Measurements from ENCODE around the gene CFAP68.
"Not testable (repeated sequence)": the region's sequence is repeated elsewhere in the genome, so short reads cannot be mapped to it uniquely, and the experiment has no call there.

Gene CFAP68

DNA sequence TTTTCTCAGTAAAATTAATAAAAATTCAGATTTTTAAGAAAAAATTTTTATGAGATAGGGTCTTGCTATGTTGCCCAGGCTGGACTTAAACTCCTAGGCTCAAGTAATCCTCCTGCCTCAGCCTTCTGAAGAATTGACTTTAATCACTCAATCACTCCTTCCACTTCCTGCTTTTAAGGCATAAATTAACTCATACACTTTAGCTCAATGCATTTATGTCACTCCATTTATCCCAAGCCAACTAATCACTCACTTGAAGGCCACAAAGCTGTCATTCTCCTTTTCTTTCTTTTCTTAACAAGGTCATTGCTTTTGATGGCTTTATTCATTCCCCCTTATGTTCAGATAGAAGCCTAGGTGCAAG, 8.8 kb upstream of the CFAP68 start:
- no peak for DNase-seq (ENCODE audit: low read depth, low spot score)

DNA sequence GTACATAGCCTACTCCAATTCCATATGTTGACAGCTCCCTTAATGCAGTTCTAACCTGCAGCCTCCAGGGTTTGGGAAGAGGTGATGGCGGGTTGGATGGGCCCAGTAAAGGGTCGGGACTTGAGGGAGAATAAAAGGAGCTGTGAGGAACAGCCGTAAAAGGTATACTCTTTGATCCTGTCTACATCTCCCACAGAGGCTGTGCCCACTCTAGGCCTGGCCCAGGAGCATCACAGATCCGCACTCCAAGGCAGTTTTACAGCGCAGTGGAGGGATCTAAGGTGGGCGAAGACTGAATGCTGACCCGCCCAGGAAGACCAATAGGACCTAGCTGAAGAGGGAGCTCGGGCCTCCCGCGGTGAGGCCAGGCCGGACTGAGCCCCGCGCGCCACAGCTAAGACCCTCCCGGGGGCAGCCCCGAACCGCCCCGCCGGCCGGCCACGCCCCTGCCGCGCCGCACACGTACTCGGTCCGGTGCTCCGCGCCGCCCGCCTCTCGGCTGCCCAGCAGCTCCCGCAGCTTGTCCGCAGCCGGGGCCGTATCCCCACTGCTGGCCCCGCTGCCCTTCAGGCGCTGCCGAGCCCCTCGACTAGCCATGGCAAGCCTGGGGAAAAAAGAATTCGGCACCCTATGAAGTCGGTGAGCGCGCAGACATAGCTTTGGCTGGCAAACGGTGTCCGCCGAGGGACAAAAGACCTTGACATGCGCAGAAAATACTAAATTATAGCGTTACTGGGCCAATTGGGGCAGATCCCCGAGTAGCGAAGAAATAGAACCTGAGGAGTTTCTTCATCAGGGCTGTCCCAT, 8.3 kb upstream of the CFAP68 start, which contains the start of gene ALG9:
ALG9 (minus strand) TSS at position 696 of the 807 bp plus-strand sequence; CDS start at position 597, 99 bp downstream.
- peak; percentile 92 for DNase-seq (ENCODE audit: low read depth, low spot score)

DNA sequence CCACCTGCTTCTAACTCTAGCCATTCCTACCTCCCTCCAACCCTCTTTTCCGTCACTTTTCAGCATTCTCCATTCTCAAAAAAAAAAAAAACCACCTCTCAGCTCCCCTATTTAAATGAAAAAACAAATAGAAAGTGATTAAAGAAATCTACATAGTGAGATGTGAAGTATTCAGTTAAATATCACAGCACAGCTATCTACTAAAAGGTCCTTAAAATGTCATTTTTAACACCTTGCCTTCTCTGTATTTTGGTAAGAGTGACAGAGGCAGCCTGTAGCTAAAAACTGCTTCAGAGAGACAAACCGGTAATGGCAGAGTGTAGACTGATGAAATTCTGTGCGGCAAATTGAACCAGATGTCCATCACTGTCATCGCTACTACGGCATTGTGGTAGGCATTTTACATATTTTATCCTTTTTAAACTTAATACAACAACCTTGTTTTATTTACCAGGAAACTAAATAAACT, 7.6 kb upstream of the CFAP68 start:
- no peak for DNase-seq (ENCODE audit: low read depth, low spot score)

DNA sequence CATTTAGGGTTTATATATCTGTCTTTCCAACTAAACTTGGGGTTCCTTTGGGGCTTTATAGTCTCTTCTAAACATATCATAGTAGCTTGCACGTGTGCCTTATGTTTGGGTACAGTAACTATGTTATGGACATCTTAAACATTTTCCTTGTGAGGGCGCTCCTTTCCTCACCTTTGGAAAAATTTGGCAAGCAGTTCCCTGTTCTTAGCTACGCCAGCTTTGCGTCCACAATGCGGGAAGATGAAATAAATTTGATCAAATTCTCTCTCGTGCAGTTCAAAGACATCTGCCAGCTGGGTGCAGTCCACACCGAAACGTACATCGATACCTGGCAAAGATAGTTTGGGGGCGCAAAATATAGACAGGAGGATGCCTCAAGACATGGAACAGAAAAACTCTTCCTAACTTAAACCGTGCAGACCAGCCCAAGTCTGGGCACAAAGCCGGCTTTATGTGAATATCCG, 924 bp upstream of the CFAP68 start:
- DNase-seq (ENCODE audit: low read depth, low spot score) = no peak

DNA sequence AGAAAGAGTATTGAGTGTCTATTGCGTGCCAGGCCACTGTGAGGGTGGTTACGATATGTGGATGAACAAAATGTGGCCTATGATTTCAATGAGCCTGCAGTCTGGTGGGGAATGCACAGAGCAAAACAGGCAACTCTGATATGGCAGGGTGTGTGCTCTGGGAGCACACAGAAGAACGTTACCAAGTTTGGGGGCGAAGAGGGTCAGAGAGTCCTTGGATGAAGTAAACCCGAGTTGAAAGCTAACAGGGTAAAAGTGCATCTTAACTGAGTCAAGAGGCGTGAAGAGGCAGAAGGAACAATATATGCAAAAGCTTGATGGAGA, 258 bp downstream of the CFAP68 start:
- DNase-seq (ENCODE audit: low read depth, low spot score) = no peak

DNA sequence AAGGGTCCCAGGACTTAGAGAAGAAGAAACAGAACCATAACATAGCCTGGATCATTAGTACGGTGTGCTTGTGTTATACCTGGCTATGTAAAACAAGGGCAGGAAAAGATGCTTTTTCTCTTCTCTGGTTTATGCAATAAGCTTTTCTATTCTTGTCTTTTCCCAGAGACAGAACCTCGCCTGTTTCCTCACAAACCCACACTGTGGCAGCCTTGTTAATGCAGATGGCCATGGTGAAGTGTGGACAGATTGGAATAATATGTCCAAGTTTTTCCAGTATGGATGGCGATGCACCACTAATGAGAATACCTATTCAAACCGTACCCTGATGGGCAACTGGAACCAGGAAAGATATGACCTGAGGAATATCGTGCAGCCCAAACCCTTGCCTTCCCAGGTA, 2.9 kb downstream of the CFAP68 start:
- no peak for DNase-seq (ENCODE audit: low read depth, low spot score)

DNA sequence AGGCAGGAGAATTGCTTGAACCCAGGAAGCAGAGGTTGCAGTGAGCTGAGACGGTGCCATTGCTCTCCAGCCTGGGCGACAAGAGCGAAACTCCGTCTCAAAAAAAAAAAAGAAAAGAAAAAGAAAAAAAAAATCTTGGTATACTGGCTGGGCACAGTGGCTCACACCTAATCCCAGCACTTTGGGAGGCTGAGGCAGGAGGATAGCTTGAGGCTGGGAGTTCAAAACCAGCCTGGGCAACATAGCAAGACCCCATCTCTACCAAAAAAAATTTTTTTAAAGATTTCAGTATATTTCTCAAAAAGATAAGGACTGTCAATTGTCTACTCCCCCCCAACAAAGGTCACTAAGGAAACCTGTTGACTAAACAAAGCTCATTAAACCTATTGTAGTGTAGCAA, 5.7 kb downstream of the CFAP68 start:
- DNase-seq (ENCODE audit: low read depth, low spot score) = not testable (repeated sequence)

DNA sequence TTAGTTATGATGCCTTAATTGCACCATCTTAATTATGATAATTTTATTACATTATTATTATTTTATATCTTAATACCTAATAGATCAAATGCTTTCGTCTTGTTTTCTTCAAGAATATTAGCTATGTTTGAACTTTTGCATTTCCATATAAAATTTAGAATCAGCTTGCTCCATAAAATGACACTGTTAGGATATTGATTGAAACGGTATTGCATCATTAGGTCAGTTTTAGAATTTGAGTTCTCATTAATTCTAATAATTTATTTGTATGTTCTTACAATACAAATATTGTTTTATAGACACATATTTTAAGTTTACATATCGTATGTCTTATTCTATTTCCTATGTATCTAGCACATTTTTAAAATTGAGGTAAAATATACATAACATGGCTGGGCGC, 6.7 kb downstream of the CFAP68 start:
- no peak for DNase-seq (ENCODE audit: low read depth, low spot score)

DNA sequence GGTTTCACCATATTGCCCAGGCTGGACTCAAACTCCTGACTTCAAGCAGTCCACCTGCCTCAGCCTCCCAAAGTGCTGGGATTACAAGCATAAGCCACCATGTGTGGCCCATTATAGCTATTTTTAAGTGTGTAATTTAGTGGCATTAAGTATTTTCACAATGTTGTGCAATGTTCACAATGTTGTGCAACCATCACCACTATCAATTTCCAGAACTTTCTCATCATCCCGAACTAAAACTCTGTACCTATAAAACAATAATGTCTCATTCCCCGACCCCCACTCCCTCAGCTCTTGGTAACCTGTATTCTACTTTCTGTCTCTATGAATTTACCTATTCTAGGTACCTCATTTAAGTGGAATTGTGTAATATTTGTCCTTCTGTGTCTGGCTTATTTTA, 7.5 kb downstream of the CFAP68 start:
- no peak for DNase-seq (ENCODE audit: low read depth, low spot score)

DNA sequence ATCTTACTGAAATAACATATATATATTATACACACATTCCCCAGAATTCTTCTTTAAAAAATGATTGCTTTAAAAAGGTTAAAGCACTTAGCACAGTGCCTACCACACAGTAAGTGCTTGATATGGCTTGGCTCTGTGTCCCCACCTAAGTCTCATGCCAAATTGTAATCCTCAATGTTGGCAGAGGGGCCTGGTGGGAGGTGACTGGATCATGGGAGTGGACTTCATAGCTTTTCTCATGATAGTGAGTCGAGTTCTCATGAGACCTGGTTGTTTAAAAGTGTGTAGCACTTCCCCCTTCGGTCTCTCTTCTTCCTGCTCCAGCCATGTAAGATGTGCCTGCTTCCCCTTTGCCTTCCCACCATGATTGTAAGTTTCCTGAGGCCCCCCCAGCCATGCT, 26.1 kb downstream of the CFAP68 start:
- no peak for DNase-seq (ENCODE audit: low read depth, low spot score)

DNA sequence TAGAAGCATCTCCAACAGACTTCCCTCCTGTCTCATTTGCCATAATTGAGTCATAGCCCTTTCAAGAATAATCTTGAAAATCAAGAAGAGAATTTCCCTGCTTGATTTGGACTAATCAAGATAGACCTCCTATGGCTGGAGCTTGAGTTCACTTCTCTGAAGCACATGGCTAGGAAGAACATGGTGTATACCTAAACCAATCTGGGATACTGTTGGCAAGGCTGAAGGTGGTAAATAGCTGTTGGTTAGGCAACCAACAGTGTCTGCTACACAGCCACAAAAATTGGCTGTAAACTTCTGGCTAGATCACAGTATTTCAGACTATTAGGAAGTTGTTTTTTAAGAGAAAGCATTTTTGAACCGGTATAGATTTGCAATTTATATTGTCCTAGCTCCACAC, 27.3 kb downstream of the CFAP68 start:
- DNase-seq (ENCODE audit: low read depth, low spot score) = no peak

DNA sequence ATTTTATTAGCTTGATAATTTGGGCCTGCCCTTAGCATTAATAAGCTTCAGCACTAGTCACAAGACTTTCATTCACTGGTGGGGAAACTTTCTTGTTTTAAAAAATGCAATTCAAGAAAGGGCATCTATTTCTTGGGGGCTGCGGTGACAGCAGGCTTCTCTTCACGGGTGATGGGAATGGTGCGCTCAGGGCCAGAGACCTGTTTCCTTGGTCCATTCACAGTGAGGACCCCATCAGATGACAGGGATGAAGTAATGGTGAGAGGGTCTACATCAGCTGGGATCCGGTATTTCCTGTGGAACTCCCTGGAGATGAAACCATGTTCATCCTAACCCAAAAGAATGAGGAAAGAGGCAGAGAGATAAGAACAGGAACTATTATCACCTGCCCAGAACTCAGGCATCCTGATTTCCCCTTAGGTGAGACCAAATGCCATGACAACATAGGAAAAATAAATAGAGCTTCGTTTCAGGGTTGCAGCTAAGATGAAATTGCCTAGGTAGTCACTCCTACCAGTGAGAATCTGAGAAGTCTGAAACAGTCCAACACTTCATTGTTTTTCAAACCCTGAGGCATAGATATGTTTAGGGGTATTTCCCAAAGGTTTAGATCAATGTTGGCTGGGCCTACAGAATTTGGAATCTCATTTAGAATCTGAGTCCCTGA, 29.4 kb downstream of the CFAP68 start:
- no peak for DNase-seq (ENCODE audit: low read depth, low spot score)

DNA sequence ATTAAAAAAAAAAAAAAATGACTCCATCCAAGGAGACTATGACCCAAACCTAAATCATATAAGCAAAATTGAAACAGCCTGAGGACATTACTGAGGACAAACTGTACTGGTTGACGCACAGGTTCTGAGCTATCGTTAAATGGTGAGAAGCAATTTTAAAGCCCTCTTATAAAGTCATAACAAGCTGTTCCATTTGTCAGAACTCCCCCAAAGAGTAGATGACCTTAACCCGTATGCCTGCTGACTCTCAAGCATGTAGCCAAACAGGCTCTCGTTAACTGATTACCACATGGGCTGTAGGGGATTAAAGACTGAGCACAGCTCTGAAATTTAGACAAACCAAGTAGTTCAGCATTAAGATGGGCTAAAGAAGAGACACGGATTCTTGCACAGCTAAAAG, 30.0 kb downstream of the CFAP68 start:
- DNase-seq (ENCODE audit: low read depth, low spot score) = no peak

DNA sequence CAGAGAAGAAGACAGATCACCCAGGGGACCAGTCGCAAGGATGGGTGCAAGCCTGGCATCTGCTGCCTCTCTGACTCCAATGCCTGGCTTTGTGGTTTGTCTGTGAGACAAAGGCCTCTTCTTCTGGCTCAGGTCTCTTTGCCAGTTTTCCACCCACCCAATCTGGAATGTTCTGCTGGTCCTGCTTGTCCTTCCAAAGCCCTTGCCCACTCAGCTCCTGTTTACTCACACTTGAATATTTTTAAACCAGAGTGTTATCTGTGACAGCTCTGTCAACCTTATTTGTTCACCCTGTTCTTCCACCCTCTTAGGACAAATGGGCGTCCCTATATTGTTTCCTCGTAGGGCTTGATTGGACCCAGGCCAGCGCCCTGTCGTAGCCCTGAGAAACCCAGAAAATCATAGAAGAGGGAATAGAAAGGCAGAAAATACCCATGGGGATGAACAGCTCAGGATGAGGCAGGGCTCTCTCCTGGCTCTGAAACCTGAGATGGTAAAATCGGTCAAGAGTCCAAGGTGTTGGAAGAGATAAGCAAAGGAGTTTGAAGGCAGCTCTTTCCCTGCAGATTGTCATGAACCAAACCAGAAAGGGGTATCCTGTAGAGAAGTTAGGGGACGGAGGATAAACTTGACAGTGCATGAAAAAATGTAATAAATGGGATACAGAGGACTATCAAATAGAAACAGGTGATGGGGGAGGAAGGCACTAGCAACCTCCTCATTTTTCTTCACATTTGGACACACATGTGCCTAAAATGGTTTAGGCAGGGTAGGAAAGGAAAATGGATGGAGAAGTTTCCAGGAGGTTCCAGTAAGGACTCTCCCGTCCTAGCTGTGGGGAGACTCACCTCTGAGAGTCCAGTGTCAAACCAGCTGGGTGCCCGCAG, 31.6 kb downstream of the CFAP68 start:
- DNase-seq (ENCODE audit: low read depth, low spot score) = no peak

DNA sequence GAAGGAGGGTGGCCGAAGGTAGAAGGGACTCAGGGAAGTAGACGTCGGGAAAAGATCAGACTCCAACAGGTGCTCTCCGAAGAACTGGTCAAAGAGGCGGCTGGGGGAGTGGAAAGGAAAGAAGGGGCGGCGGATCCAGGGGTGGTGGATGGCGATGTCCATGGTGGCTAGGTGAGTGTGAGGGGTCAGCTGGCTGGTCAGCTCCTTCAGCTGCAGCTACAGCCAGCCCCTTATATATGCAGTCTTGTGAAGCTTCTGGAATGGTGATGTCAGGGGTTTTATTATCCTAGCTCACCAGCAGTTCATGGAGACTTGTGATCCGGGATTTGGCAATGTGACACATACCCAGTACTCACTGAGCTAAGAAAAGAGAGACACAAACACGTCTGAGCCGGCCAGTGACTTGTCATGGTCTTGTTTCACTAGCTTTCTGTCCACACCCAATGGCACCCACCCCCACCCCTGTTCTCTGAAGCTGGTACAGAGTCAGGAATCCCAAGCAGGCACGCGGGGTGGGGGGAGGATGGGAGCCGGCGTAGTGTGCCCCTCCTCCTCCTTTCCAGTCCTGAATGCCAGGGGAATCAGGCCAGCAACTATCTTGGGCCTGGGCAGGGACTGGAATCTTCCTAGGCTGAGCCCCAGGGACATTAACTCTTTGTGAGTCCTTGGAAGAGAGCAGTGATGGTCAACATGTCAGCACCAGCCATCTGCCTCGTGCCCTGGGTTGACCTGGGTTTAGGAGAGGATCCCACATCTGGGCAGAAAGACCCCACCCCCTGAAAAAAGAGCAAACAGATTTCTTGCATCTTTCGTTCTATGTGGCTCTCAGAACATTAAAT, 32.4 kb downstream of the CFAP68 start, which contains the start of gene CRYAB:
CRYAB (minus strand) TSS at position 208 of the 839 bp plus-strand sequence; CDS start at position 162, 46 bp downstream.
- DNase-seq (ENCODE audit: low read depth, low spot score) = peak; percentile 95

DNA sequence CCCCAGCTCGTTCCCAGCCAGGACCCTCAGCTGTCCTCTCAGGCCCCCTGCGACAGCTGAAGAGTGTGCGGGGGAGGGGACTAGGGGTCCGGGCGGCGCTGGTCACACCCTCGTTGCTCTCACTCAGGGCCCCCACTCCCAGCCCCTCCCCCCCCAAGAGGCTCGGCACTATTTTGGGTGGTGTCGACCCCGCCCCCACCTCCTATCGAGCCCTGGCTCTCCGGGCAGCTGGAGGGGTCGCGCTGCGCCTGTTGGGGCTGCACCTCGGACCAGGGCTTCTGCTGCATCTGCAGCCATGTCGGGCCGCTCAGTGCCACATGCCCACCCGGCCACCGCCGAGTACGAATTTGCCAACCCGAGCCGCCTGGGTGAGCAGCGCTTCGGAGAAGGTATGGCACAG, 33.2 kb downstream of the CFAP68 start, which contains the start of gene HSPB2:
HSPB2 (plus strand) TSS at position 200 of the 400 bp plus-strand sequence; CDS start at position 296, 96 bp downstream.
- DNase-seq (ENCODE audit: low read depth, low spot score) = no peak

DNA sequence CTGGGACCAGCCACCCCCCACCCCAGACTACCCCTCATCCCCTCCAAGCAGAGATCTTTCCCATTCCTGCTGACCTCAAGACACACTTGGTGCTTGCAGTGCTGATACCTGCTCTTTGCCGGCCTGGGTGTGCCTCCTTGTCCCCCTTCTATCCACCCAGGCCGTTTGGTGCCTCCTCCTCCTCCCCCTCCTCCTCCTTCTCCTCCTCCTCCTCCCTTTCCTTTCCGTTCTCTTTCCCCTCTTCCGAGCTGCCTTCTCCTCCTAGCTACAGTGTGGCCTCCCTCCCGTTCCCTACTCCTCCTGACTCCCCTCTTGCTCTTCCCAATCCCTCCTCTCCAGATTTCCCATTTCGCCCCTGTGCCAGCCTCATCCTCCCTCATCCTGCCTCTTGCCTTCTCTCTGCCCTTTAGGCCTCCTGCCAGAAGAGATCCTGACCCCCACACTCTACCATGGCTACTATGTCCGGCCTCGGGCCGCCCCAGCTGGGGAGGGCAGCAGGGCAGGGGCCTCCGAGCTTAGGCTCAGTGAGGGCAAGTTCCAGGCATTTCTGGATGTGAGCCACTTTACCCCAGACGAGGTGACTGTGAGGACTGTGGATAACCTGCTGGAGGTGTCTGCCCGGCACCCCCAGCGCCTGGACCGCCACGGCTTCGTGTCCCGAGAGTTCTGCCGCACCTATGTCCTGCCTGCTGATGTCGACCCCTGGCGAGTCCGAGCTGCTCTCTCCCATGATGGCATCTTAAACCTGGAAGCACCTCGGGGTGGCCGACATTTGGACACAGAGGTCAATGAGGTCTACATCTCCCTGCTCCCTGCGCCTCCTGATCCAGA, 33.9 kb downstream of the CFAP68 start:
- no peak for DNase-seq (ENCODE audit: low read depth, low spot score)

DNA sequence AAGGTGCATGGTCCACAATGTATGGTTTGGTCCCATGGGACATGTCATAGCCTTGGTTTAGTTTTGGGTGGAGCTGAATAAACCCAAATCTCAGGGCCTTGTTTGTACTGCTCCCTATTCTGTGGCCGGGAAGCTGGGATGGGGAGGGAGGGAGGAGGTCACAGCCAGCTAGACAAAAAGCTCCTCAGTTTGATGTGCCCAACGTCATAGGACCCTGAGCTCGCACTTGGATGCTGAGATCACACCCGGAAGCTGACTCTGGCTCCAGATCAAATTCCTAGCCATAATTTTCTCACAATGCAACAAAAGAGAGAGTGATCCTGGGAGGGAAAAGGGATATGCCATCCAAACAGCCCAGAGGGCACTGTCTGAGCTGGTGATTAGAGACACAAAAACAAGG, 34.7 kb downstream of the CFAP68 start:
- peak; percentile 89 for DNase-seq (ENCODE audit: low read depth, low spot score)

DNA sequence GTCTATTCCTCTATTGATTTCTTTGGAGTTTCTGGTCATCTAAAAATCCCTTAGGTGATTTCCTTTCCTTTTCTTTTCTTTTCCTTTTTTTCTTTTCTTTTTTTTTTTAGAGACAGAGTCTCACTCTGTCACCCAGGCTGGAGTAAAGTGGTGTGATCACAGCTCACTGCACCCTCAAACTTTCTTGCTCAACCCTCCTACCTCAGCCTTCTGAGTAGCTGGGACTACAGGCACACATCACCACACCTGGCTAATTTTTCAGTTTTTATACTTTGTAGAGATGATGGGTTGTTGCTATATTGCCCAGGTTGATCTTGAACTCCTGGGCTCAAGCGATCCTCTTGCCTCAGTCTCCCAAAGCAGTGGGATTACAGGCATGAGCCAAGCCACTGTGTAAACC, 37.4 kb downstream of the CFAP68 start:
- no peak for DNase-seq (ENCODE audit: low read depth, low spot score)

DNA sequence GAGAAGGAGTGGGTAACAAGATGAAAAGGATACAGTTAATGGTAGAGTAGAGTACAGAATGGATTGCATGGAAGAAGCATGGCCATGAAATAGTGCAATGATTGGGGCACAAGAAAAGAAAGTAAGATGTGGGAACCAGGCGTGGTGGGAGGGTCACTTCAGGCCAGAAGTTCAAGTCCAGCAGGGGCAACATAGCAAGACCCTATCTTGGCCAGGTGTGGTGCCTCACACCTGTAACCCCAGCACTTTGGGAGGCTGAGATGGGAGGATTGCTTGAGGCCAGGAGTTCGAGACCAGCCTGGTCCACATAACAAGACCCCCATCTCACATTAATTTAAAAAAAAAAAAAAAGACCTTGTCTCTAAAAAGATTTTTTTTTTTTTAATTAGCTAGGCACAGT, 38.0 kb downstream of the CFAP68 start:
- no peak for DNase-seq (ENCODE audit: low read depth, low spot score)
